ENCODE data around the gene ARVCF.
A peak's percentile ranks its signal among the peaks of the same experiment; 100 is the strongest.

The ARVCF gene

GRCh38 chr22:19958083-19959042, 58.3 kb downstream of the ARVCF start:
- Histone ChIP-seq H3K14ac (ENCODE audit: low read length) (peak overlapping the region; percentile 58), H2AK5ac (ENCODE audit: low read length) (no peak overlapping the region), H2BK120ac (ENCODE audit: insufficient read depth, low read length, poor library complexity) (no peak overlapping the region), H4K12ac (ENCODE audit: low read depth, low read length) (no peak overlapping the region), H3K18ac (ENCODE audit: low read length) (peak overlapping the region; percentile 54), H3K9ac (ENCODE audit: low read length) (no peak overlapping the region), H3K23ac (ENCODE audit: low read length) (no peak overlapping the region), H4K91ac (ENCODE audit: low read depth, low read length) (peak overlapping the region; percentile 44), H3K36me3 (ENCODE audit: control insufficient read depth in 1 of 2, insufficient read depth in 2 of 2, low read length in 2 of 2) (no peaks in the 10 kb centered on the region), H4K8ac (ENCODE audit: low read depth, low read length) (peak overlapping the region; percentile 81), H3K4me3 (ENCODE audit: low read depth, low read length) (no peak overlapping the region), H2BK12ac (ENCODE audit: low read length) (peak overlapping the region; percentile 44), H3K27ac (ENCODE audit: low read depth, low read length) (no peak overlapping the region), H3K79me2 (ENCODE audit: control insufficient read depth, insufficient read depth, low read length, poor library complexity) (peaks cover under 1% of the 10 kb centered on the region), H2AFZ (ENCODE audit: insufficient read depth, low read length, poor library complexity) (no peak overlapping the region), H3K4me1 (ENCODE audit: control insufficient read depth in 1 of 2, insufficient read depth in 2 of 2, low read length in 2 of 2) (peaks cover 29 to 33% of the 10 kb centered on the region in 2 experiments), H3K79me1 (ENCODE audit: low read length) (peaks cover 17% of the 10 kb centered on the region), H2BK5ac (ENCODE audit: low read depth, low read length, poor library complexity) (no peak overlapping the region), H3K27me3 (ENCODE audit: insufficient read depth, low read length) (no peaks in the 10 kb centered on the region), H3K9me3 (ENCODE audit: insufficient read depth, low read depth, low read length) (peaks cover 2% of the 10 kb centered on the region), H3K4ac (ENCODE audit: low read depth, low read length) (no peak overlapping the region), H3K4me2 (ENCODE audit: low read length) (peak overlapping the region; percentile 65)
- WGBS (ENCODE audit: extremely low coverage, insufficient coverage, insufficient read length), result no CpG with 5 or more reads among the region's 19 CpGs
- DNase-seq, result peak in 1 of 2 donors; percentile 19

GRCh38 chr22:19957445-19957844, 59.2 kb downstream of the ARVCF start:
- no peak overlapping the region for H4K12ac ChIP-seq (ENCODE audit: low read depth, low read length)
- H4K91ac ChIP-seq (ENCODE audit: low read depth, low read length), result no peak overlapping the region
- no peaks in the 10 kb centered on the region for H3K36me3 ChIP-seq (ENCODE audit: control insufficient read depth in 1 of 2, insufficient read depth in 2 of 2, low read length in 2 of 2)
- no peak overlapping the region for H2AK5ac ChIP-seq (ENCODE audit: low read length)
- no peak overlapping the region for H2BK5ac ChIP-seq (ENCODE audit: low read depth, low read length, poor library complexity)
- no peaks in the 10 kb centered on the region for H3K27me3 ChIP-seq (ENCODE audit: insufficient read depth, low read length)
- no peaks in the 10 kb centered on the region for H3K79me2 ChIP-seq (ENCODE audit: control insufficient read depth, insufficient read depth, low read length, poor library complexity)
- H3K4me2 ChIP-seq (ENCODE audit: low read length), result no peak overlapping the region
- no peak overlapping the region for H2BK12ac ChIP-seq (ENCODE audit: low read length)
- no peak overlapping the region for H3K14ac ChIP-seq (ENCODE audit: low read length)
- H3K27ac ChIP-seq (ENCODE audit: low read depth, low read length), result no peak overlapping the region
- no CpG with 5 or more reads among the region's 9 CpGs for WGBS (ENCODE audit: extremely low coverage, insufficient coverage, insufficient read length)
- H3K4ac ChIP-seq (ENCODE audit: low read depth, low read length), result no peak overlapping the region
- no peak overlapping the region for H3K9ac ChIP-seq (ENCODE audit: low read length)
- peaks cover 22 to 26% of the 10 kb centered on the region in 2 experiments for H3K4me1 ChIP-seq (ENCODE audit: control insufficient read depth in 1 of 2, insufficient read depth in 2 of 2, low read length in 2 of 2)
- H3K4me3 ChIP-seq (ENCODE audit: low read depth, low read length), result peak overlapping the region; percentile 1
- peaks cover 2% of the 10 kb centered on the region for H3K9me3 ChIP-seq (ENCODE audit: insufficient read depth, low read depth, low read length)
- no peak for DNase-seq
- no peak overlapping the region for H2AFZ ChIP-seq (ENCODE audit: insufficient read depth, low read length, poor library complexity)
- no peak overlapping the region for H4K8ac ChIP-seq (ENCODE audit: low read depth, low read length)
- no peak overlapping the region for H2BK120ac ChIP-seq (ENCODE audit: insufficient read depth, low read length, poor library complexity)
- no peak overlapping the region for H3K23ac ChIP-seq (ENCODE audit: low read length)
- H3K79me1 ChIP-seq (ENCODE audit: low read length), result peaks cover 12% of the 10 kb centered on the region
- H3K18ac ChIP-seq (ENCODE audit: low read length), result no peak overlapping the region

- Histone ChIP-seq H2BK12ac (ENCODE audit: low read length) (no peak overlapping the region), H3K79me2 (ENCODE audit: control insufficient read depth, insufficient read depth, low read length, poor library complexity) (no peaks in the 10 kb centered on the region), H3K36me3 (ENCODE audit: control insufficient read depth in 1 of 2, insufficient read depth in 2 of 2, low read length in 2 of 2) (no peaks in the 10 kb centered on the region), H3K4ac (ENCODE audit: low read depth, low read length) (no peak overlapping the region), H3K14ac (ENCODE audit: low read length) (no peak overlapping the region), H2AFZ (ENCODE audit: insufficient read depth, low read length, poor library complexity) (no peak overlapping the region), H3K9ac (ENCODE audit: low read length) (no peak overlapping the region), H4K12ac (ENCODE audit: low read depth, low read length) (no peak overlapping the region), H3K18ac (ENCODE audit: low read length) (no peak overlapping the region), H2AK5ac (ENCODE audit: low read length) (no peak overlapping the region), H4K8ac (ENCODE audit: low read depth, low read length) (no peak overlapping the region), H3K27me3 (ENCODE audit: insufficient read depth, low read length) (no peaks in the 10 kb centered on the region), H2BK5ac (ENCODE audit: low read depth, low read length, poor library complexity) (no peak overlapping the region), H2BK120ac (ENCODE audit: insufficient read depth, low read length, poor library complexity) (no peak overlapping the region), H3K23ac (ENCODE audit: low read length) (no peak overlapping the region), H3K4me1 (ENCODE audit: control insufficient read depth in 1 of 2, insufficient read depth in 2 of 2, low read length in 2 of 2) (peaks cover 8 to 12% of the 10 kb centered on the region in 2 experiments), H3K4me2 (ENCODE audit: low read length) (no peak overlapping the region), H4K91ac (ENCODE audit: low read depth, low read length) (no peak overlapping the region), H3K4me3 (ENCODE audit: low read depth, low read length) (no peak overlapping the region), H3K79me1 (ENCODE audit: low read length) (peaks cover 9% of the 10 kb centered on the region), H3K27ac (ENCODE audit: low read depth, low read length) (no peak overlapping the region), H3K9me3 (ENCODE audit: insufficient read depth, low read depth, low read length) (peaks cover 2% of the 10 kb centered on the region)
- WGBS (ENCODE audit: extremely low coverage, insufficient coverage, insufficient read length), result no CpG with 5 or more reads among the region's 19 CpGs
- DNase-seq, result no peak
Measured at GRCh38 chr22:19955241-19956128, 61.1 kb downstream of the ARVCF start.

- Histone ChIP-seq H2BK120ac (ENCODE audit: insufficient read depth, low read length, poor library complexity) (no peak overlapping the region), H3K4me1 (ENCODE audit: control insufficient read depth in 1 of 2, insufficient read depth in 2 of 2, low read length in 2 of 2) (no peaks in the 10 kb centered on the region), H3K4ac (ENCODE audit: low read depth, low read length) (no peak overlapping the region), H3K36me3 (ENCODE audit: control insufficient read depth in 1 of 2, insufficient read depth in 2 of 2, low read length in 2 of 2) (no peaks in the 10 kb centered on the region), H3K9me3 (ENCODE audit: insufficient read depth, low read depth, low read length) (peaks cover 2% of the 10 kb centered on the region), H3K23ac (ENCODE audit: low read length) (no peak overlapping the region), H4K12ac (ENCODE audit: low read depth, low read length) (no peak overlapping the region), H3K79me2 (ENCODE audit: control insufficient read depth, insufficient read depth, low read length, poor library complexity) (no peaks in the 10 kb centered on the region), H3K4me3 (ENCODE audit: low read depth, low read length) (no peak overlapping the region), H2AFZ (ENCODE audit: insufficient read depth, low read length, poor library complexity) (no peak overlapping the region), H4K8ac (ENCODE audit: low read depth, low read length) (no peak overlapping the region), H3K79me1 (ENCODE audit: low read length) (no peaks in the 10 kb centered on the region), H3K27ac (ENCODE audit: low read depth, low read length) (no peak overlapping the region), H3K18ac (ENCODE audit: low read length) (no peak overlapping the region), H4K91ac (ENCODE audit: low read depth, low read length) (no peak overlapping the region), H3K9ac (ENCODE audit: low read length) (no peak overlapping the region), H2BK12ac (ENCODE audit: low read length) (no peak overlapping the region), H3K14ac (ENCODE audit: low read length) (no peak overlapping the region), H3K4me2 (ENCODE audit: low read length) (no peak overlapping the region), H2AK5ac (ENCODE audit: low read length) (no peak overlapping the region), H2BK5ac (ENCODE audit: low read depth, low read length, poor library complexity) (no peak overlapping the region), H3K27me3 (ENCODE audit: insufficient read depth, low read length) (no peaks in the 10 kb centered on the region)
- no peak for DNase-seq
- WGBS (ENCODE audit: extremely low coverage, insufficient coverage, insufficient read length), result no CpG with 5 or more reads among the region's 13 CpGs
Measured at GRCh38 chr22:19951346-19951745, 65.3 kb downstream of the ARVCF start.
